ENCODE measurements around the gene ZNF22. TPM values are rescaled to one million over a fixed set of nuclear protein-coding genes. Genes with fewer than 3 reads are reported as not detected.

The ZNF22 gene
- total RNA-seq, 1 experiment from 2014 or later: 29.9 TPM

DNA sequence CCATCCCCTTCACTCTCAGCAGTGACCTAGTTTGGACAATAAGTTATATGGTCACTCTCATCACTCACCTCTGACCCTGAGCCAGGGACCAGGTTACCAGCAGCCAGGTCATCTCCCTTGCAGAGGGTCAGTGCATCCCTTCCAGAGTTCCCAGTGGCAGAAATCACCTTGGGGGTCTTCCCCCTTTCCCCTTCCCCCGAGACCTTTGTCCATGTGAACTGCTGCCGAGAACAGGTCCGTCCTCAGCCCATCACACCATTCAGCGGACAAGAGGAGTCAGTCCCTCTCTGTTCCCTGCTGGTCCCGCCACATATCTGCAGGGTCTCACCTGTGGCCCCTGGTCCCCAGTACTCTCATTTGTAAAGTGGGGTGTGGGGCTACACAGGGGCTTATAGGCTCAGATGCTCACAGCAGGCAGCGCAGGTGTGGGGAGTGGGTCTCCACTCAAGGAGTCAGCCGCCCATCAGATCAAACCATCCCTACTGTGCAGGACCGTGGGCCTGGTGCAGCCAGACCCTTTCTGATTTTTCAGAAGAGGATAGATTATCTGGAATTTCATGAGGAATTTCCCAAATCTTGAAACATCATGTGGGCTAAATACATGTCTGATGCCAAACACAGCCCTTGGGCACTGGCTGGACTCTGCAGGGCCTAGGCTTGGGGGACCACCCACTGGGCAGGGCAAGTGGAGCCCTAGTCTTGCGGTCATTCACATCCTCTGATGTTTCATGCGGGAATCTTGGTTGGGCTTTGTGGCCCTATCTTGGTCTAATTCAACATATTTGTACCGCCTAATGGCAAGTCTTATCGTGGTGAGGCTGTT lies 28.6 kb upstream of the ZNF22 start:
- TF ChIP-seq EZH2 (IDR thresholded peaks at IDR 0.05; ENCODE audit: low read depth): no peak
- TF ChIP-seq, protein P1, sequence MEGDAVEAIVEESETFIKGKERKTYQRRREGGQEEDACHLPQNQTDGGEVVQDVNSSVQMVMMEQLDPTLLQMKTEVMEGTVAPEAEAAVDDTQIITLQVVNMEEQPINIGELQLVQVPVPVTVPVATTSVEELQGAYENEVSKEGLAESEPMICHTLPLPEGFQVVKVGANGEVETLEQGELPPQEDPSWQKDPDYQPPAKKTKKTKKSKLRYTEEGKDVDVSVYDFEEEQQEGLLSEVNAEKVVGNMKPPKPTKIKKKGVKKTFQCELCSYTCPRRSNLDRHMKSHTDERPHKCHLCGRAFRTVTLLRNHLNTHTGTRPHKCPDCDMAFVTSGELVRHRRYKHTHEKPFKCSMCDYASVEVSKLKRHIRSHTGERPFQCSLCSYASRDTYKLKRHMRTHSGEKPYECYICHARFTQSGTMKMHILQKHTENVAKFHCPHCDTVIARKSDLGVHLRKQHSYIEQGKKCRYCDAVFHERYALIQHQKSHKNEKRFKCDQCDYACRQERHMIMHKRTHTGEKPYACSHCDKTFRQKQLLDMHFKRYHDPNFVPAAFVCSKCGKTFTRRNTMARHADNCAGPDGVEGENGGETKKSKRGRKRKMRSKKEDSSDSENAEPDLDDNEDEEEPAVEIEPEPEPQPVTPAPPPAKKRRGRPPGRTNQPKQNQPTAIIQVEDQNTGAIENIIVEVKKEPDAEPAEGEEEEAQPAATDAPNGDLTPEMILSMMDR (conservative IDR thresholded peaks at IDR 0.05): no peak
- Histone ChIP-seq H3K4me3 (no peak overlapping the region), H3K79me2 (ENCODE audit: low read depth) (peaks cover 8% of the 10 kb centered on the region), H3F3A (ENCODE audit: insufficient read depth, low read depth) (peaks cover 7% of the 10 kb centered on the region; the same call in 1 of the 2 replicates), H2AFZ (no peak overlapping the region), H3K9me2 (ENCODE audit: insufficient read depth) (no peaks in the 10 kb centered on the region), H3K4me2 (no peak overlapping the region), H3K4me1 (replicated peaks; ENCODE audit: insufficient read depth) (peaks cover 30% of the 10 kb centered on the region), H3K9me3 (ENCODE audit: insufficient read depth, low read depth) (no peaks in the 10 kb centered on the region), H3K27me3 (ENCODE audit: insufficient read depth, low read depth) (no peaks in the 10 kb centered on the region), H4K20me1 (ENCODE audit: insufficient read depth) (peaks cover 9% of the 10 kb centered on the region), H3K36me3 (ENCODE audit: low read depth) (no peaks in the 10 kb centered on the region), H3K27ac (no peak overlapping the region)
- intact Hi-C loops (cut with micrococcal nuclease; ENCODE audit: unreplicated experiment): no loop called here
- ChIA-PET POLR2A (ENCODE audit: unreplicated experiment) (no interaction called here), CTCF (no interaction called here)
- no peak for DNase-seq
- BruUV-seq (replicated peaks): no TSS peak

DNA sequence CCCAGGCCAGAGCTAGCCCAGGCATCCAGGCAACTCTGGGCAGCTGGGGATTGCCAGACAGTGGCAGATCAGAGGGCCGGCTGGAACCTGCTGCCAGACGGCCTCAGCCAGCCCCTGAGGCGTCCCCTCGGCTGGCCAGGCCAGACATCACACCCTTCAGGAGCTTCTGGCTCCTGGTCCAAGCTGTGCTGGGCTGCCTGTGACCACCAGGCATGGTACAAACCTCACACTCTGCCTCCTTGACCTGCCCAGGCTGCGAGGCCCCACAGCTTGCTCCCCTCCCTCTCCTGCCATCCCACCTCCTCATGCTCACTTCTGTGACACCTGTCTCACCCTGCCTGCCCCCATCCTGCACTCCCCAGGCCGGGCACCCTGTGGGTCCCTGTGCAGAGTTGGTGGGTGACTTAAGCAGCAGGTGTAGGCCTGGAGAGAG lies 27.8 kb upstream of the ZNF22 start:
- Histone ChIP-seq H3K9me2 (ENCODE audit: insufficient read depth) (no peaks in the 10 kb centered on the region), H3K4me3 (no peak overlapping the region), H3K27me3 (ENCODE audit: insufficient read depth, low read depth) (no peaks in the 10 kb centered on the region), H3K4me2 (no peak overlapping the region), H2AFZ (no peak overlapping the region), H3K36me3 (ENCODE audit: low read depth) (no peaks in the 10 kb centered on the region), H4K20me1 (ENCODE audit: insufficient read depth) (peaks cover 9% of the 10 kb centered on the region), H3K9me3 (ENCODE audit: insufficient read depth, low read depth) (no peaks in the 10 kb centered on the region), H3K79me2 (ENCODE audit: low read depth) (peaks cover 16% of the 10 kb centered on the region), H3F3A (ENCODE audit: insufficient read depth, low read depth) (peaks cover 7% of the 10 kb centered on the region; the same call in 1 of the 2 replicates), H3K27ac (no peak overlapping the region), H3K4me1 (replicated peaks; ENCODE audit: insufficient read depth) (peaks cover 37% of the 10 kb centered on the region)
- POLR2A ChIA-PET (ENCODE audit: unreplicated experiment): interaction anchor here (0.6 kb wide), 1 partner anchor 65 kb away, joined by 4 read pairs; no protein-coding TSS in a partner anchor
- intact Hi-C loops (cut with micrococcal nuclease; ENCODE audit: unreplicated experiment): no loop called here
- TF ChIP-seq, protein P1 (conservative IDR thresholded peaks at IDR 0.05): no peak
- TF ChIP-seq EZH2 (IDR thresholded peaks at IDR 0.05; ENCODE audit: low read depth): no peak
- CTCF ChIA-PET: no interaction called here
- no TSS peak for BruUV-seq (replicated peaks)
- DNase-seq: no peak

DNA sequence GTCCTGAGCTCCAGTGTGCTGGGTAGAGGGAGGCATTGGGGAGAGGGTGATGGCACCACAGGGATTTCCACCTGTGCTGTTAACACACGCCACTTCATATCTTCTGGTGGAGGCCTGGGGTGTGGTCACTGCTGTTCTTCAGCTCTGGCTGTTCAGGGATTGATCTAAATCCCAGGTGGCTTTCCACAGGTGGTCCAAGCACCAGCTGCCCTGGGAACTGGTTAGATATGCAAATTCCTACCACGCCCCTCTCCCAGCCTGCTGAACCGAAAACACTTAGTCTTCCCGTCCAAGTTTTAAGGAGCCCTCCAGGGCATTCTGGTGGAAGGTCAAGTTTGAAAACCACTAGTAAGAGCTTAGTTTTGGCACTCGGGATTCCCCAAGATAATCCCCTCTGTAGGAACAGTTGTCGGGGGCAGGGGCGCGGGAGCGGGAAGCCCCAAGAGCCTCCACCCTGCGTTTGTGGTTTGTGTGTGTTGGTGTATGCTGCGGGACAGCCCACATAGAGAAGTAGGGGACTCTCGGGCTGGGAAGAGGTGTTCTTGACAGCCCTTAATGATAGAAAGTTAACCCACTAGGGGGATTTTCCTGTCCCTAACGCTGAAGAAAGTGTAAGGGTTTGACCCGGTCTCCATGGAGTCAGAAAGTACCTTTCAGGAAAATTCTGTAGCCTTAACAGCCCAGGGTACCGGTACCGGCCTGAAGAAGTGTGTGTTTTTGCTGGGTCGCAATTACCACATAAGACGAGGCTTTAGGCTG lies 27.2 kb upstream of the ZNF22 start:
- H2AFZ ChIP-seq: no peak overlapping the region
- ChIA-PET CTCF (no interaction called here), POLR2A (ENCODE audit: unreplicated experiment) (interaction anchor here (0.6 kb wide), 1 partner anchor 66 kb away, joined by 4 read pairs; no protein-coding TSS in a partner anchor)
- BruUV-seq (replicated peaks): no TSS peak
- H3K4me1 ChIP-seq (replicated peaks; ENCODE audit: insufficient read depth): peaks cover 43% of the 10 kb centered on the region
- H3K27ac ChIP-seq: no peak overlapping the region
- H3K79me2 ChIP-seq (ENCODE audit: low read depth): peaks cover 22% of the 10 kb centered on the region
- no peak overlapping the region for H3K4me2 ChIP-seq
- DNase-seq: no peak
- intact Hi-C loops (cut with micrococcal nuclease; ENCODE audit: unreplicated experiment): loop anchor here (1.0 kb wide), 2 partner anchors 14 to 41 kb away; partner anchors contain the start of gene RASSF4
- H3K4me3 ChIP-seq: no peak overlapping the region
- no peaks in the 10 kb centered on the region for H3K9me2 ChIP-seq (ENCODE audit: insufficient read depth)
- no peaks in the 10 kb centered on the region for H3K27me3 ChIP-seq (ENCODE audit: insufficient read depth, low read depth)
- peaks cover 7% of the 10 kb centered on the region; the same call in 1 of the 2 replicates for H3F3A ChIP-seq (ENCODE audit: insufficient read depth, low read depth)
- no peaks in the 10 kb centered on the region for H3K36me3 ChIP-seq (ENCODE audit: low read depth)
- TF ChIP-seq EZH2 (IDR thresholded peaks at IDR 0.05; ENCODE audit: low read depth): no peak
- TF ChIP-seq, protein P1 (conservative IDR thresholded peaks at IDR 0.05): no peak
- H4K20me1 ChIP-seq (ENCODE audit: insufficient read depth): peaks cover 9% of the 10 kb centered on the region
- H3K9me3 ChIP-seq (ENCODE audit: insufficient read depth, low read depth): no peaks in the 10 kb centered on the region

Measured in PC-9 (cell line).